OCI-LY7 (cell line): ENCODE data around the gene CUX1. TPM values are rescaled to one million over a fixed set of nuclear protein-coding genes. Genes with fewer than 3 reads are reported as not detected.

Experiments used
- BruUV-seq: library from RNA; stranded (reverse); fragments of 400-500 nt; replicated peaks from 2 replicates; lab custom pipeline; 2021; lab: Mats Ljungman, UMichigan
- CTCF ChIA-PET: fragments of 300-600 bp; sonication (Branson Sonifier 250); formaldehyde crosslinking; loops from one replicate; lab custom pipeline; 2022; ENCODE audit warnings: antibody characterized with exemption; ENCODE audit not compliant: unreplicated experiment; lab: Charles Lee
- POLR2A ChIA-PET: fragments of 300-600 bp; sonication (Branson Sonifier 250); formaldehyde crosslinking; loops from one replicate; lab custom pipeline; 2022; ENCODE audit warnings: antibody characterized with exemption; lab: Charles Lee
- DNase-seq: peaks from one replicate; pipeline ENCODE4 v3.0.0-alpha.2; 2015; ENCODE audit warnings: low spot score
- H2AFZ ChIP-seq: fragments of 200-600 bp; sonication (generic), shearing (Covaris generic); 2 replicates; pipeline ENCODE4 v1.6.1; 2014; ENCODE audit warnings: mild to moderate bottlenecking, antibody characterized with exemption, low read length, moderate library complexity
- H3K27ac ChIP-seq: fragments of 200-600 bp; sonication (generic); 2 replicates; pipeline ENCODE4 v1.5.1; 2014; ENCODE audit warnings: mixed run types, low read depth, mild to moderate bottlenecking, moderate library complexity, low read length, inconsistent platforms; ENCODE audit not compliant: poor library complexity, severe bottlenecking
- H3K36me3 ChIP-seq: fragments of 200-600 bp; sonication (generic); 2 replicates; pipeline ENCODE4 v1.6.1; 2014; ENCODE audit warnings: mild to moderate bottlenecking, antibody characterized with exemption, low read length, moderate library complexity, mixed read lengths; ENCODE audit not compliant: insufficient read depth
- H3K4me1 ChIP-seq: fragments of 200-600 bp; sonication (generic); 2 replicates; pipeline ENCODE4 v1.5.1; 2014; ENCODE audit warnings: mild to moderate bottlenecking, low read length; ENCODE audit not compliant: insufficient read depth, poor library complexity, severe bottlenecking
- H3K4me2 ChIP-seq: fragments of 200-600 bp; sonication (generic); 2 replicates; pipeline ENCODE4 v1.6.1; 2014; ENCODE audit warnings: mild to moderate bottlenecking, low read length
- H3K4me3 ChIP-seq: fragments of 200-600 bp; sonication (generic); 2 replicates; pipeline ENCODE4 v1.5.1; 2014; ENCODE audit warnings: mild to moderate bottlenecking, low read depth, low read length; ENCODE audit not compliant: poor library complexity, severe bottlenecking
- H3K79me2 ChIP-seq: fragments of 200-600 bp; sonication (generic); 2 replicates; pipeline ENCODE4 v1.6.1; 2016; ENCODE audit warnings: low read depth, mild to moderate bottlenecking, low read length, moderate library complexity, mixed read lengths; ENCODE audit not compliant: insufficient read depth
- H3K9me2 ChIP-seq: fragments of 200-600 bp; sonication (generic); 2 replicates; pipeline ENCODE4 v1.6.1; 2016; ENCODE audit warnings: mild to moderate bottlenecking, low read length, mixed read lengths; ENCODE audit not compliant: insufficient read depth
- H3K9me3 ChIP-seq: fragments of 200-600 bp; sonication (generic); 2 replicates; pipeline ENCODE4 v1.6.1; 2014; ENCODE audit warnings: mild to moderate bottlenecking, mixed run types, low read length, mixed read lengths
- H4K20me1 ChIP-seq: fragments of 200-600 bp; sonication (generic); 2 replicates; pipeline ENCODE4 v1.6.1; 2014; ENCODE audit warnings: mild to moderate bottlenecking, antibody characterized with exemption, low read length, moderate library complexity, mixed read lengths; ENCODE audit not compliant: insufficient read depth
- CTCF ChIP-seq: fragments of 200-600 bp; sonication (generic); conservative IDR thresholded peaks from 2 replicates; pipeline ENCODE4 v1.5.1; 2014; ENCODE audit warnings: mild to moderate bottlenecking, antibody characterized with exemption, low read length, moderate library complexity, mixed read lengths
- EZH2phosphoT487 ChIP-seq: fragments of 200-600 bp; sonication (generic); IDR thresholded peaks from 2 replicates; pipeline ENCODE4 v1.6.1; 2018; ENCODE audit warnings: low read depth, borderline replicate concordance, mild to moderate bottlenecking, mixed run types, antibody characterized with exemption, low read length, moderate library complexity, mixed read lengths
- intact Hi-C: fragments of 100-400 bp; cut with micrococcal nuclease; formaldehyde crosslinking; loops from one replicate; pipeline ENCODE4 v1.10.0; 2022; ENCODE audit not compliant: unreplicated experiment
- total RNA-seq, 2 experiments: library from RNA; depleted of rRNA in 1 of 2; stranded (reverse); fragments of >200 nt in 1 of 2; shearing (Covaris generic) in 1 of 2; gene quantifications; 2 replicates each; pipeline ENCODE4 v1.2.3, GENCODE V29; 2014 to 2022

CUX1 gene
- total RNA-seq, 2 experiments from 2014 or later, result 143 to 199 TPM

- peaks cover 8% of the 10 kb centered on the region; the same call in 1 of the 2 replicates for H3K9me3 ChIP-seq
- peaks cover 46% of the 10 kb centered on the region; the same call in 1 of the 2 replicates for H3K79me2 ChIP-seq
- no peaks in the 10 kb centered on the region for H4K20me1 ChIP-seq
- H3K36me3 ChIP-seq, result peaks cover 81% of the 10 kb centered on the region
- peak overlapping the region; percentile 54 for H3K4me3 ChIP-seq
- H2AFZ ChIP-seq, result no peak overlapping the region
- H3K9me2 ChIP-seq, result no peaks in the 10 kb centered on the region
- intact Hi-C loops, result loop anchor here (2.0 kb wide), 1 partner anchor 139 kb away; no protein-coding TSS in a partner anchor
- POLR2A ChIA-PET, result interaction anchor here (0.6 to 7.7 kb wide), 6 partner anchors 10 to 692 kb away, joined by 3 to 154 read pairs (median 5); partner anchors contain the start of gene SH2B2
- CTCF ChIA-PET, result interaction anchor here (2.0 to 2.1 kb wide), 2 partner anchors 15 to 18 kb away, joined by 9 read pairs; no protein-coding TSS in a partner anchor
- TF ChIP-seq EZH2phosphoT487 (no peak), CTCF (no peak)
- peak; percentile 84 for DNase-seq
- H3K4me2 ChIP-seq, result peak overlapping the region; percentile 84
- peak overlapping the region; percentile 98 for H3K27ac ChIP-seq
- peaks cover 86% of the 10 kb centered on the region for H3K4me1 ChIP-seq
- BruUV-seq, result TSS peak; percentile 43
Measured at GRCh38 chr7:102305414-102306268, 488.2 kb downstream of the CUX1 start.

- Histone ChIP-seq H3K4me1 (peaks cover 92% of the 10 kb centered on the region), H3K79me2 (peaks cover 37% of the 10 kb centered on the region; the same call in 1 of the 2 replicates), H3K36me3 (peaks cover 81% of the 10 kb centered on the region), H3K9me2 (no peaks in the 10 kb centered on the region), H3K9me3 (peaks cover 8% of the 10 kb centered on the region; the same call in 1 of the 2 replicates), H3K4me3 (peak overlapping the region; percentile 57), H3K4me2 (peak overlapping the region; percentile 84), H3K27ac (peak overlapping the region; percentile 98), H2AFZ (no peak overlapping the region), H4K20me1 (no peaks in the 10 kb centered on the region)
- no peak for TF ChIP-seq EZH2phosphoT487
- TF ChIP-seq CTCF, result no peak
- BruUV-seq, result no TSS peak
- ChIA-PET POLR2A (interaction anchor here (0.6 to 7.7 kb wide), 9 partner anchors 8 to 449 kb away, joined by 3 to 154 read pairs (median 3); partner anchors contain the start of gene SH2B2), CTCF (interaction anchor here (0.5 to 2.1 kb wide), 3 partner anchors 16 to 584 kb away, joined by 3 to 9 read pairs (median 9); no protein-coding TSS in a partner anchor)
- peak; percentile 98 for DNase-seq
- intact Hi-C loops, result loop anchor here (1.0 to 2.0 kb wide), 2 partner anchors 18 to 138 kb away; no protein-coding TSS in a partner anchor
Measured at GRCh38 chr7:102306916-102307677, 489.7 kb downstream of the CUX1 start.
